ENCODE results near the gene RALGAPA1.
"Not testable (repeated sequence)": the region's sequence is repeated elsewhere in the genome, so short reads cannot be mapped to it uniquely, and the experiment has no call there.

The RALGAPA1 gene

GRCh38 chr14:35699791-35700444, 109.2 kb downstream of the RALGAPA1 start:
- no peak for DNase-seq (ENCODE audit: low read depth, low spot score)

GRCh38 chr14:35696575-35696974, 112.5 kb downstream of the RALGAPA1 start:
- no peak for DNase-seq (ENCODE audit: low read depth, low spot score)

- DNase-seq (ENCODE audit: low read depth, low spot score): no peak
These were observed 113.0 kb downstream of the RALGAPA1 start for GRCh38 chr14:35696119-35696518.

- no peak for DNase-seq (ENCODE audit: low read depth, low spot score)
These were observed 113.4 kb downstream of the RALGAPA1 start for GRCh38 chr14:35695647-35696046.

- no peak for DNase-seq (ENCODE audit: low read depth, low spot score)
These were observed 114.0 kb downstream of the RALGAPA1 start for GRCh38 chr14:35695072-35695471.

- DNase-seq (ENCODE audit: low read depth, low spot score): no peak
These were observed 120.1 kb downstream of the RALGAPA1 start for GRCh38 chr14:35689000-35689460.

- DNase-seq (ENCODE audit: low read depth, low spot score): no peak
These were observed 120.8 kb downstream of the RALGAPA1 start for GRCh38 chr14:35688126-35688826.

GRCh38 chr14:35687335-35687939, 121.7 kb downstream of the RALGAPA1 start:
- DNase-seq (ENCODE audit: low read depth, low spot score): no peak

- not testable (repeated sequence) for DNase-seq (ENCODE audit: low read depth, low spot score)
These were observed 125.4 kb downstream of the RALGAPA1 start for GRCh38 chr14:35683688-35684087.

- DNase-seq (ENCODE audit: low read depth, low spot score): no peak
These were observed 126.3 kb downstream of the RALGAPA1 start for GRCh38 chr14:35682802-35683201.

- DNase-seq (ENCODE audit: low read depth, low spot score): no peak
These were observed 130.6 kb downstream of the RALGAPA1 start for GRCh38 chr14:35678403-35679028.

GRCh38 chr14:35669782-35670181, 139.3 kb downstream of the RALGAPA1 start:
- no peak for DNase-seq (ENCODE audit: low read depth, low spot score)

- DNase-seq (ENCODE audit: low read depth, low spot score): no peak
These were observed 142.6 kb downstream of the RALGAPA1 start for GRCh38 chr14:35666429-35667043.

- DNase-seq (ENCODE audit: low read depth, low spot score): no peak
These were observed 147.2 kb downstream of the RALGAPA1 start for GRCh38 chr14:35661875-35662274.

GRCh38 chr14:35653045-35653444, 156.1 kb downstream of the RALGAPA1 start:
- DNase-seq (ENCODE audit: low read depth, low spot score): no peak

GRCh38 chr14:35643513-35643912, 165.6 kb downstream of the RALGAPA1 start:
- no peak for DNase-seq (ENCODE audit: low read depth, low spot score)

GRCh38 chr14:35637851-35638250, 171.2 kb downstream of the RALGAPA1 start:
- no peak for DNase-seq (ENCODE audit: low read depth, low spot score)

- no peak for DNase-seq (ENCODE audit: low read depth, low spot score)
These were observed 171.8 kb downstream of the RALGAPA1 start for GRCh38 chr14:35637269-35637668.

GRCh38 chr14:35632676-35633075, 176.4 kb downstream of the RALGAPA1 start:
- no peak for DNase-seq (ENCODE audit: low read depth, low spot score)

- DNase-seq (ENCODE audit: low read depth, low spot score): no peak
These were observed 176.8 kb downstream of the RALGAPA1 start for GRCh38 chr14:35632271-35632670.

- DNase-seq (ENCODE audit: low read depth, low spot score): no peak
These were observed 177.9 kb downstream of the RALGAPA1 start for GRCh38 chr14:35631071-35631805.
